Measurements from ENCODE around the gene SUPT4H1. TPM values are rescaled to one million over a fixed set of nuclear protein-coding genes. Genes with fewer than 3 reads are reported as not detected.

The SUPT4H1 gene
- total RNA-seq, 1 donor from 2014 or later, result 37.0 TPM

GRCh38 chr17:58317421-58318064 lies 34.5 kb downstream of the SUPT4H1 start:
- DNase-seq, result peak; percentile 41

GRCh38 chr17:58316260-58316960 lies 35.6 kb downstream of the SUPT4H1 start:
- DNase-seq, result no peak

- DNase-seq, result no peak
Observed at GRCh38 chr17:58315750-58316149, 36.3 kb downstream of the SUPT4H1 start.

- no peak for DNase-seq
Observed at GRCh38 chr17:58315281-58315711, 36.7 kb downstream of the SUPT4H1 start.

- no peak for DNase-seq
Observed at GRCh38 chr17:58314706-58315015, 37.3 kb downstream of the SUPT4H1 start.

- DNase-seq, result no peak
Observed at GRCh38 chr17:58313815-58314705, 37.9 kb downstream of the SUPT4H1 start.

- DNase-seq, result no peak
Observed at GRCh38 chr17:58312829-58313228, 39.2 kb downstream of the SUPT4H1 start.

GRCh38 chr17:58312021-58312630 lies 39.9 kb downstream of the SUPT4H1 start:
- DNase-seq, result no peak

GRCh38 chr17:58311429-58311894 lies 40.5 kb downstream of the SUPT4H1 start:
- no peak for DNase-seq

GRCh38 chr17:58310511-58311428 lies 41.2 kb downstream of the SUPT4H1 start:
- DNase-seq, result no peak

GRCh38 chr17:58309918-58310259 lies 42.1 kb downstream of the SUPT4H1 start:
- no peak for DNase-seq

GRCh38 chr17:58308985-58309917 lies 42.8 kb downstream of the SUPT4H1 start:
- DNase-seq, result no peak

- DNase-seq, result no peak
Observed at GRCh38 chr17:58308173-58308984, 43.6 kb downstream of the SUPT4H1 start.

- no peak for DNase-seq
Observed at GRCh38 chr17:58307468-58308172, 44.4 kb downstream of the SUPT4H1 start.

- DNase-seq, result no peak
Observed at GRCh38 chr17:58306131-58306951, 45.7 kb downstream of the SUPT4H1 start.

GRCh38 chr17:58305626-58306025 lies 46.4 kb downstream of the SUPT4H1 start:
- no peak for DNase-seq

GRCh38 chr17:58304750-58305486 lies 47.1 kb downstream of the SUPT4H1 start:
- DNase-seq, result no peak
